Endodermal cell (in vitro differentiated cells): ENCODE measurements around the gene MICU1. TPM values are rescaled to one million over a fixed set of nuclear protein-coding genes. Genes with fewer than 3 reads are reported as not detected.

Experiments used
- DNase-seq: peaks from one replicate; pipeline ENCODE4 v3.0.0-alpha.2; 2017
- H3K27ac ChIP-seq: 2 replicates; pipeline ENCODE4 v1.5.1; 2013; ENCODE audit warnings: mild to moderate bottlenecking, low read depth, low read length, moderate library complexity
- H3K27me3 ChIP-seq: 2 replicates; pipeline ENCODE4 v1.6.1; 2013; ENCODE audit warnings: mild to moderate bottlenecking, low read length, moderate library complexity; ENCODE audit not compliant: insufficient read depth, control insufficient read depth, poor library complexity, severe bottlenecking
- H3K36me3 ChIP-seq: 2 replicates; pipeline ENCODE4 v1.7.0; 2013; ENCODE audit warnings: mild to moderate bottlenecking, low read length, moderate library complexity; ENCODE audit not compliant: control insufficient read depth, insufficient read depth
- H3K4me1 ChIP-seq: one replicate; pipeline ENCODE4 v1.7.0; 2013; ENCODE audit warnings: low read length; ENCODE audit not compliant: control insufficient read depth, insufficient read depth
- H3K4me3 ChIP-seq: 2 replicates; pipeline ENCODE4 v1.5.1; 2013; ENCODE audit warnings: mild to moderate bottlenecking, low read length, moderate library complexity
- H3K9ac ChIP-seq: 2 replicates; pipeline ENCODE4 v1.6.1; 2013; ENCODE audit warnings: mild to moderate bottlenecking, low read length, moderate library complexity; ENCODE audit not compliant: poor library complexity, severe bottlenecking; ENCODE audit errors: extremely low read depth
- H3K9me3 ChIP-seq: 2 replicates; pipeline ENCODE4 v1.6.1; 2013; ENCODE audit warnings: mild to moderate bottlenecking, low read length, moderate library complexity; ENCODE audit not compliant: control insufficient read depth
- H3K27ac Mint-ChIP-seq: 2 replicates; pipeline ENCODE4 v1.8.0; 2020; ENCODE audit warnings: mixed read lengths
- H3K27me3 Mint-ChIP-seq: 2 replicates; pipeline ENCODE4 v1.8.0; 2021; ENCODE audit warnings: mild to moderate bottlenecking, mixed read lengths; ENCODE audit not compliant: insufficient read depth
- H3K36me3 Mint-ChIP-seq: 2 replicates; pipeline ENCODE4 v1.8.0; 2020; ENCODE audit warnings: low read depth, mixed read lengths
- H3K4me1 Mint-ChIP-seq: 2 replicates; pipeline ENCODE4 v1.8.0; 2020; ENCODE audit warnings: mixed read lengths
- H3K4me3 Mint-ChIP-seq: 2 replicates; pipeline ENCODE4 v1.8.0; 2020; ENCODE audit warnings: mild to moderate bottlenecking, moderate library complexity, mixed read lengths
- H3K9me3 Mint-ChIP-seq: 2 replicates; pipeline ENCODE4 v1.8.0; 2020; ENCODE audit warnings: mild to moderate bottlenecking, mixed read lengths
- CTCF ChIP-seq: fragments of 200-600 bp; sonication (generic); conservative IDR thresholded peaks from 2 replicates; pipeline ENCODE4 v1.5.0; 2021; ENCODE audit warnings: antibody characterized with exemption, mild to moderate bottlenecking
- WGBS, 2 experiments: methylation state at CpG; one replicate each; pipeline versions ENCODE4 v1.1.5 to v1.1.7; 2013; ENCODE audit warnings: missing lambda C conversion rate in 2 of 2, mixed read lengths in 1 of 2; ENCODE audit not compliant: insufficient coverage in 1 of 2, insufficient read length in 1 of 2; 5-methylcytosine and 5-hydroxymethylcytosine counted together
- total RNA-seq, 2 donors: library from RNA; stranded (reverse); fragmentation: NEBNext Ultra II Directional in 1 of 2; extraction: Animal tissue kit (Norgen Biotek cat#: 25700) in 1 of 2; gene quantifications; 2 replicates in 1 of 2; 3 replicates in 1 of 2; pipeline ENCODE4 v1.2.1, GENCODE V29; 2021

The MICU1 gene
- total RNA-seq, 2 donors from 2014 or later, result 41.9 to 54.9 TPM

GRCh38 chr10:72637398-72637857, 11.5 kb upstream of the MICU1 start:
- peak; percentile 45 for DNase-seq
- Histone ChIP-seq H3K27me3 (no peaks in the 10 kb centered on the region), H3K27ac (no peak overlapping the region), H3K9ac (no peak overlapping the region), H3K36me3 (no peaks in the 10 kb centered on the region), H3K4me1 (no peaks in the 10 kb centered on the region), H3K9me3 (no peaks in the 10 kb centered on the region), H3K4me3 (no peak overlapping the region)
- peaks cover 4% of the 10 kb centered on the region for H3K4me1 Mint-ChIP-seq
- no peaks in the 10 kb centered on the region for H3K27me3 Mint-ChIP-seq
- no peak for TF ChIP-seq CTCF
- peak overlapping the region; percentile 65 for H3K27ac Mint-ChIP-seq
- peaks cover 14% of the 10 kb centered on the region for H3K9me3 Mint-ChIP-seq
- H3K4me3 Mint-ChIP-seq, result no peak overlapping the region
- WGBS, 2 experiments, result 89 to 92% methylated on average over 2 to 4 of the region's 4 CpGs
- H3K36me3 Mint-ChIP-seq, result peaks cover 2% of the 10 kb centered on the region

- peaks cover under 1% of the 10 kb centered on the region for H3K4me1 Mint-ChIP-seq
- Histone ChIP-seq H3K4me3 (no peak overlapping the region), H3K27me3 (no peaks in the 10 kb centered on the region), H3K36me3 (no peaks in the 10 kb centered on the region), H3K9ac (no peak overlapping the region), H3K4me1 (no peaks in the 10 kb centered on the region), H3K9me3 (no peaks in the 10 kb centered on the region), H3K27ac (no peak overlapping the region)
- no peaks in the 10 kb centered on the region for H3K36me3 Mint-ChIP-seq
- H3K27me3 Mint-ChIP-seq, result no peaks in the 10 kb centered on the region
- 87 to 92% methylated on average over 2 of the region's 2 CpGs for WGBS, 2 experiments
- H3K27ac Mint-ChIP-seq, result no peak overlapping the region
- DNase-seq, result no peak
- TF ChIP-seq CTCF, result no peak
- no peaks in the 10 kb centered on the region for H3K9me3 Mint-ChIP-seq
- H3K4me3 Mint-ChIP-seq, result no peak overlapping the region
Measured at GRCh38 chr10:72630144-72630543, 4.3 kb upstream of the MICU1 start.

GRCh38 chr10:72626444-72626754, 520 bp upstream of the MICU1 start:
- 57 to 65% methylated on average over 1 of the region's 1 CpG for WGBS, 2 experiments
- Mint-ChIP-seq H3K4me3 (peak overlapping the region; percentile 100), H3K4me1 (peaks cover 3% of the 10 kb centered on the region), H3K9me3 (no peaks in the 10 kb centered on the region), H3K27me3 (no peaks in the 10 kb centered on the region), H3K36me3 (peaks cover 4% of the 10 kb centered on the region), H3K27ac (peak overlapping the region; percentile 87)
- no peak for DNase-seq
- H3K9me3 ChIP-seq, result no peaks in the 10 kb centered on the region
- H3K27me3 ChIP-seq, result no peaks in the 10 kb centered on the region
- peak overlapping the region; percentile 87 for H3K4me3 ChIP-seq
- no peaks in the 10 kb centered on the region for H3K4me1 ChIP-seq
- peak overlapping the region; percentile 45 for H3K9ac ChIP-seq
- no peak for TF ChIP-seq CTCF
- H3K36me3 ChIP-seq, result no peaks in the 10 kb centered on the region
- no peak overlapping the region for H3K27ac ChIP-seq
